A204.1 (cell line): ENCODE measurements around the gene RGS11.
"Not testable (repeated sequence)": the region's sequence is repeated elsewhere in the genome, so short reads cannot be mapped to it uniquely, and the experiment has no call there.

ENCODE experiments used
- FAIRE-seq: peaks from 2 replicates; lab custom pipeline; 2012; peaks lifted over from hg19 to GRCh38; lab: Jason Lieb, UNC

RGS11 gene

DNA sequence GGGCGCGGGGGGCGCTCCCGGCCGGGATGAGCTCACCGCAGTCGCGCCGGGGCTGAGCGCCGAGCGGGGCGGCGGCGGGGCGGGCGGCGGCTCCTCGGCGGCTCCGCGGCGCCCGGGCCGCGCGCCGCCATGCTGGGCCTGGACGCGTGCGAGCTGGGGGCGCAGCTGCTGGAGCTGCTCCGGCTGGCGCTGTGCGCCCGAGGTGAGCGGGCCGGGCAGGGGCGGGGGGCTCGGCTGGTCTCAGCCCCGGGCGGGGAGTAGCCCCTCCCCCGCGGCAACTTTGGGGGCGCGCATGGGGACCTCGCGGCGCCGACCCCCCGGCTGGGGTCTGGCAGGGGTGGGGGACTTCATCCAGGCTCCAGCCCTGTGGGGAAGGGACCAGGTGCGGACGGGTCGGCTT, 4.8 kb upstream of the RGS11 start, which contains the start of gene ARHGDIG:
Gene ARHGDIG (plus strand): TSS at position 40 of the 400 bp plus-strand sequence. CDS start 90 bp downstream, at position 130.
- FAIRE-seq, result no peak

DNA sequence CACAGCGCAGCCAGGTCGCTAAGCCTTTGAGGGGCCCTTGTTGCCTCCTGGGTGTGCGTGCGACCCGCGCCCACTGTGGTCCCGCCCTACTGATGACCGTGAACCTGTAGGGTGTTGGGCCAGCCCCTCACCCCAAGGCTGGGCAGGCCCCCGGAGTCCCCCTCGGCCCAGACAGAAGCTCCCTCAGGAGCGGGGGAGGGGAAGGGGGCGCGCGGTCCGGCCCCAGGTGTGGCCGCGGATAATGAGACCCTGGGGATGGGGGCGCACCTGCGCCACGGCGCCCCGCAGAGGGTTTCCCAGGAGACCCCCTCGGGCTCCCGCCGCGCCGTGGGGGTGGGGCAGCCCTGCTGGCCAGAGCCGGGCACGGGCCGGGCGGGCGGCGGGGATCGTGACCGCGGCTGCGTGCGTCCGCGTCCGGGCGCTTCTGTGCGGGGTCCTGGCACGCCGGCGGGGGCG, 4.3 kb upstream of the RGS11 start:
- FAIRE-seq, result no peak

DNA sequence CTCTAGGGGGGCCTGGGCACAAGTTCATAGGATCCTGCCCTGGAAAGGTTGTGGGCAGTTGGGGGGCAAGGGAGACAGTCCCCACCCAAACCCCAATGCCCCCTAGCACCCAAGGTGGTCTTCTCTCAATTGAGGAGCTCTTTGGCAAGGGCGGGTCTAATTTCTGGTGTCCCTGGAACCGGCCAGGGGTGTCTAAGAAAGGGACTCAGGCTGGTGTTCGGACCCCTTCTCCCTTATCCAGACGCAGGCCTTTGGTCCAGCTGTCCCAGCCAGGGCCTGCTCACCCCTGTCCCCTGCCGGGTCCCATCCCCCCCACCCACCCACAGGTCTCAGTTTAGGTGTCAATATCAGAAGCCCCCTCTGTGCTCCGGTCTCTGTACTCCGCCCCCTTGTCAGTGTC, 3.8 kb upstream of the RGS11 start:
- no peak for FAIRE-seq

DNA sequence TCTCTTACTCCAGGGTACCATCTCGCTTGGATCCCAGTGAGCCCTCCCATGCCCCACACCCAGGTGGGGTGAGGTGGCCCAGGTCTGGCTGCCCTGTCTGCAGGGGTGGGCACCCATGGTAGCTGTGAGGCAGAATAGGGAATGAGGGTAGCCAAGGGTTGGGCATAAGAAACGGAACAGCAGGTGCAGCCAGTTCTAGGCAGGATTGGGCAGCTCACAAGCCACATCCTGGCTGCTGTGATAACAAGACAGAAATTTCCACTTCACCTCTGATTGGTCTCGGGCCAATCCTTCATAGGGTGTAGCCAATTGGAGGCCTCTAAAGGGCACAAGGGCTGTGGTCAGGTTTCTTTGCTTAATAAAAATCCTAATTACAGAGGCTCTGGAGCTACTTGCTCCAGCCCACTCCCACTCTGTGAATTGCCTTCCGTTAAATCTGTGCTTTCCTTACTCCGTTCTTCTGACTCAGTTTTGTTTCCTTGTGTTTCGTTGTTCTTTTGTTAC, 3.2 kb upstream of the RGS11 start:
- FAIRE-seq, result no peak

DNA sequence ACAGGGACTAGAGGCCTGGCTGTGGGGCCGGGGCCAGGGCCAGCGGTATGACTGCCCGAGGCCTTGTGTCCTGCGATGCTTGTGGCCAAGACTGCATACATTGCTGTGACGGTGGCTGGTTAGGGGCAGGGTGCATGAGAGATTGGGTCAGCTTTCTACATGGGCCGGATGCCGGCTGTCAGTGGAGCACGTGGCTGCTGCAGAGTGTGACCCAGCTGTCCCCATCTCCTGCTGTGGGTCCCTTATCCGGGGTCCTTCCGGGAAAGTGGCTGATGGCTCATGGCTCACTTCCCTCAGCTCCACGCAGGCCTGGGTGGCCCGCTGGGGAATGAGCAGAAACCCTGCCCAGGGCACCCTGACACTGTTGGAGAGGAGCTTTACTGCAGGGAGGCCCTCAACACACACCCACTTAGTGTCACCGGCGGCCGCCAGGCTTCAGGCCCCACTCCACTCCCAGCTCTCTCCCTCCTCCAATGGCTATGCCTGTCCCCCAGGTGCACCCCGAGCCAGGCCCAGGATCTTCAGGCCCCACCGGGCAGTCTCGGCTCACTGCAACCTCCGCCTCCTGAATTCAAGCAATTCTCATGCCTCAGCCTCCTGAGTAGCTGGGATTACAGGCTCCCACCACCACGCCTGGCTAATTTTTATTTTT, 808 bp upstream of the RGS11 start:
- no peak for FAIRE-seq

DNA sequence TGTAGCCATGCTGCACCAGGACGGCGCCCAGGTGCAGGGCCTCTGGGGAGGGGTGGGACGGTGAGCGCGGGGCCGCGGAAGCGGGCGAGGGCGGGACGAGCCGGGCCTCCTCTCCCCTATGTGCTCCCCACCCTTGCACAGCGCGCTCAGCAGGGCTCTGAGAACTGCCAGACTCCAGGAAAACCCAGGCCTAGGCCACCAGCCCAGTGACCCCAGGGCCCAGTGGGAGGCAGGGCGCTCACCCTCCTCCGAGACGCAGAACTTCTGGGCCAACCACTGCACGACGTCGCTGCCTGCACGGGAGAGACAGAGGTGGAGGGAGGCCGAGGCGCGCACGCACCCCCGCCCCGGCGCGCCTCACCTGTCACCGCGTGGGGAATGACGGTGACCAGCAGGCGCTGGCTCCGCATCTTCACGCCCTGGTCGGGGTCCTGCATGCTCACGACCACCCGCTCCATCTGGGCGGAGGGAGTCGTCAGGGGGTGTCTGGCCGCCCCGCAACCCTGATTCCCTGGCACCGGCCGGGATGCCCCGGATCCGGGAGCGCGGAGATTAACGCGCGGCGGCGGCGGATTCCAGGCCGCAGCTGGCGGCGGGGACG, 603 bp downstream of the RGS11 start:
- no peak for FAIRE-seq

DNA sequence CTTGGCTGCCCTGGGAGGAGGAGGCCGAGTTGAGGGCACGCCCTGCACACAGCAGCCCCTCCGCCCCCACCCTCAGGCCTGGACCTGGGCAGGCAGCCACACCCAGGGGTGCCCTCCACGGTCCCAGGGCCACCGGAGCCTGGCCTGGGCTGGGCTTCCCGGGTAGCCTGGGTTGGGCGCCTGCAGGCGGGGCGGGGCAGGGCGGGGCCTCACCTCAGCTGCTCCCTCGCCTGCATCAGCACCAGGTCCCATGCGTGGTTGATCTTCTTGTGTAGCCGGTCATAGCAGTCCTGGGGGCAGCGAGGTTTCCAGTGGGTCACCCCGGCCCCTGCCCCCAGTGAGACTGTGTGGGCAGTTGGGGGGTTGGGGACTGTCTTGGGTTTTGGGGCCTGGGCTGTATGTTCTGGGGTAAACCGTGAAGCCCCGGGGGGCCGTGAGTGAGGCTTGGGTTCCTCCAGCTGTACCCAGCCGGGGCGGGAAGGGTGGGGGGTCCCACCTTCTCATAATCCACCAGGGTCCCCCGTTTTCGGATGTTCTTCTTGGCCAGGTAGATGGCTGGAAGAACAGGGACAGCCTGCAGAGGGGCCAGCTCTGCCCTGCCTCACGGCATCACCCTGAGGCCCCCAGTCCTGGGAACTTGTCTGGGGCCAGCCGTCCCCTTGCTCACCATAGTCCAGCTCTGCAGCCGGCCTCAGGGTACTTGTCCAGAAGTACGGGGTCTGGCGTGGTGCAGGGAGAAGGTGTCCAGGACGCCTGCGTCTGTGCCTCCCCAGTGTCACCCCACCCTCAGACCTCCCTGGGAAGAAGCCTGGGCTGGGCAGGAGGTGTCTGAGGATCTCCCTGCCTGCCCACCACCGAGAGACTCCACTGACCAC, 2.0 kb downstream of the RGS11 start:
- FAIRE-seq, result no peak

DNA sequence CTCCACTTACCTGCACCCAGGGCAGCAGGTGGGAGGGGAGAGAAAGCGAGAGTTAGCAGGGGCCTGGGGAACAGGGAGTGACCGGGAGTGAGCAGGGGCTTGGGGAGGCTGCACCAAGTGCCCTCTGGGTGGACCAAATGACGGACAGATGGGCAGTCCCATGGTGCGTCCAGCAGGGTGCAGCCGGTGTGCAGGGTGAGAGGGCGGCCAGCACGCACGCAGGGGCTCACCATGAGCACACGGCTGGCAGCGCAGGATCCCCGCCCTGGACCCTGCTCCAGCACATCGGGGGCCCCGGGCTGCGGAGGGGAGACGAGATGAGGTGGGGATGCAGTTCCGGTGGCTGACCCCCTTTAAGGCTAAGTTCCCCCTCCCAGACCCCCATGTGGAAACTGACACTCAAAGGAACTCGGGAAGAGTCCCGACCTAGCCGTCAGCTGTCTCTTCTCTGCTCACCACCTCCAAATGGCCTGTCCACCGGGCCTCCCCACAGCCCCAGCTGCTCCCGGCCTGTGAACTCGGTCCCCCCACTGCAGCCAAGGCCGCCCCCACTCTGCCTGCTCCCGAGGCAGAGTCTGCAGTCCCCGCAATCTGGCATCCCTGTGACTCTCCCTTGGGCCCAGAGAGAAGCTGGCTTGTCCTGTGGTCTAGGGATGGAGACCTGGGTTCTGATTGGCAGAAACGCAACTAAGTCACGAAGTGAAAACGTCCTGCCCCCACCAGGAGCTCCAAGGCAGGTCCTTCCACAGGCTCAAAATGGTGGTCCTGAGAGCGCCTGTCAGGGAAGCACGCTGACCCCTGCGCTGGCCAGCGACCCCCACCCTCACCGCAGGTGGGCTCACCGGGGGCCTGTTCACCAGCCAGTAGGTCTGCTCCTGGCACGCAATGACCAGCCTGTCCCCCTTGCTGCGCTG, 2.9 kb downstream of the RGS11 start:
- no peak for FAIRE-seq

DNA sequence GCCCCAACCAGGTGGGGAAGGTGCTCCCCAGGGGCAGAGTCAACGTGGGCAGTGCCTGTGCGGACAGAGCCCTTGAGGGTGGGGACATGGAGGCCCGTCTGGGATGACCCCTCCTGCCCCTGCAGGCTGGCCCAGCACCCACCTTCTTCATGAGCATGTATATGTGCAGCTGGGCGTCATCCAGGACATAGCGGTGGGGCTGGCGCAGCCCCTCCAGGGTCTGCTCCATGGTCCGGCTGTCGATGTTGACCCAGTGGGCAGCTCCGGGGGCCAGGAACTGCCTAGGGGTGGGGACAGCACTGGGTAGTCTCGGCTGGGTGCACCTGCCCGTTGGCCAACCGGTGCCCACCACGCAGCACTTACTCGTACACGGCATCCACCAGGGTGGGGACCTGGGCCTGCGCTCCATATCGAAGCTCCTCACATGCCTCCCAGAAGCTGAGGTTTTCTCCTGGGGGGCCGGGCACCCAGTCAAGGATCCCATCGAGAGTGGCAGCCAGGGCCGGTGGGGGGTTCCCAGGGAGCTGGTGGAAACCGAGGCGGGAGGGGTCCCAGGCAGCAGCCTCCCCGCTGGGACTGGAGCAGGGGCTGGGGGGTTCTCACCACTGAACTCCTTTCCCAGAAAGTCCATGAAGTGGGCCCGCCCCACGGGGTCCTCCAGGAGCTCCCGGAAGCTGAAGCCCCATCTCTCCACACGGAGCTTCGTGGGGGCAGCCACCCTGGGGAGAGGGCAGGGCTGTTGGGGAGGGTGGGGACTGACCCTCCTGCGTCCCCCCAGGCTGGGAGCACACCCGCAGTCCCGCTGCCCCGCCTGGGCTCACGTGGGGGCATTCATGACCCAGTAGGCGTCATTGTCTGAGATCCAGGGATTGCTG, 5.1 kb downstream of the RGS11 start:
- no peak for FAIRE-seq

DNA sequence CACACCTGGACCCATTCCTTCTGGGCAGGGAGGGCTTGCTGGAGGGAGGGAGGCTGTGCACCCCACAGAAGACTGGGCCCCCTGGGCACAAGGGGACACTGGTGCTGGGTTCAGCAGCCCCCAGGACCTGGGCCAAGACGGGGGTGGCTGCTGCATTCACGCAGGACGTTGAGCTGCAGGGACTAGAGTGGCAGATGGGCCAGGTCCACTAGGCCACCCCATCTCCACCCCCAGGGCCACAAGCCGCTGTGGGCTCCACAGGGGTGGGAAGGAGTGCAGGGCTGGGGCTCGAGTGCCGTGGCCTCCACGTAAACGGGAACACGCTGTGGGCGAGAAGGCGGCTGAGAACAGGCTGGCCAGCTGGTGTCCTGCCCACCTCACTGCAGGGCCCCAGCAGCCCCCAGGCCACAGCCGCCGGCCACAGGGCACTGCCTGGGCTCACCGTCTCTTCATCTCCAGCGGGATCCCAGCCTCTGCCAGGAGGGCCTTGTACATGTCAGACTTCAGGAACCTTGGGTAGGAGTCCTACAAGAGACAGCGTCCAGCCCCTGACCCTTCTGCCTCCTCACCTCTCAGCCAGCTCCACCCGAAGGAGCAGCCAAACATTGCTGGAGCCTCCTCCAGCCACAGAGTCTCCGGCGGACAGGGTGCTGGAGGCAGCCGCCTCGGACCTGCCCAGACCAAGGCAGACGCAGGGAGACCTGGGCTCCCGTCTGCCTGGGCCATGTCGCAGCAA, 6.5 kb downstream of the RGS11 start:
- no peak for FAIRE-seq

DNA sequence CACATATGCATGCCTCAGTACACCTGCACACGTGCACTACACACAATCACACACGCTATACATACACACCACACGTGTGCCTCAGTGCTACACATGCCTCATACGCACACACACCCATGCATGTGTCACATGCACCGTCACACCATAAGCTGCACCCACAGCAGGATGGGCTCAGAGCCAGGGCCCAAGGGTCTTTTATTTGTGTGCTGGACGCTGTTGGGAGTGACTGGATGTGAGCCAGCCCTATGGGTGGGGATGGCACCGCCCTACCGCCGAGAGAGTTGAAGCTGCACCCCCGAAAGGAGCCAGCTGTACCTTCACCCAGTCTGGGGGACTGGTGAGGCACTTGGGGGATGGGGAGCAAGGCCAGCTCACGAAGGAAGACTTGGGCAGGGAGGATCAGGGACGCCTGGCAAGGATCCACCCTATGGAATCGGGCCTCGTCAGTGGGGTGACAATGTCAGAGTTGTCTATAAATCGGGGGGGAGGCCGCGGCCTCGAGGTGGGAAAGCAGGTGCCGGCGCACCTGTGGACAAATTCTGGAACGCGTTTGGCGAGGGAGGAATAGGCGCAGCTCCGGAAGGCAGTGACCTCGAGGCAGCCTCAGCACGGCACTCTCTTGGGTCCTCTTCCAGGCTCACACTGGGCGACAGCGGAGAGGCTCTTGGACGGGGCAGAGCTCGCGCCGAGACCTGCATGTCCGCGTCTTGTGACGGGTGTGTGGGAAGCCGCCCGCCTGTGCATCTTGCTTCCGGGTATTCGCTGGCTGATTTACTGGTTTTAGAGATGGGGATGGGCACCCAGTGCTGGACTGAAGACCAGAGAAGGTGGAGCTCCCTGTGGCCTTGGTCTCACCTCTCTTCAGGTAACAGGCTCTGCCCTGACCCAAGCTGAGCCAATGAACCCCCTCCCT, 7.3 kb downstream of the RGS11 start:
- no peak for FAIRE-seq

DNA sequence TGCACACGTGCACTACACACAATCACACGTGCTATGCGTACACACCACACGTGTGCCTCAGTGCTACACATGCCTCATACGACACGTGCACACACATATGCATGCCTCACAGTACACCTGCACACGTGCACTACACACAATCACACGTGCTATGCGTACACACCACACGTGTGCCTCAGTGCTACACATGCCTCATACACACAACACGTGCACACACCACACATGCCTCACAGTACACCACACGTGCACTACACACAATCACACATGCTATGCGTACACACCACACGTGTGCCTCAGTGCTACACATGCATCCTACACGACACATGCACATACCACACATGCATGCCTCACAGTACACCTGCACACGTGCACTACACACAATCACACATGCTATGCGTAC, 8.2 kb downstream of the RGS11 start:
- FAIRE-seq, result not testable (repeated sequence)

DNA sequence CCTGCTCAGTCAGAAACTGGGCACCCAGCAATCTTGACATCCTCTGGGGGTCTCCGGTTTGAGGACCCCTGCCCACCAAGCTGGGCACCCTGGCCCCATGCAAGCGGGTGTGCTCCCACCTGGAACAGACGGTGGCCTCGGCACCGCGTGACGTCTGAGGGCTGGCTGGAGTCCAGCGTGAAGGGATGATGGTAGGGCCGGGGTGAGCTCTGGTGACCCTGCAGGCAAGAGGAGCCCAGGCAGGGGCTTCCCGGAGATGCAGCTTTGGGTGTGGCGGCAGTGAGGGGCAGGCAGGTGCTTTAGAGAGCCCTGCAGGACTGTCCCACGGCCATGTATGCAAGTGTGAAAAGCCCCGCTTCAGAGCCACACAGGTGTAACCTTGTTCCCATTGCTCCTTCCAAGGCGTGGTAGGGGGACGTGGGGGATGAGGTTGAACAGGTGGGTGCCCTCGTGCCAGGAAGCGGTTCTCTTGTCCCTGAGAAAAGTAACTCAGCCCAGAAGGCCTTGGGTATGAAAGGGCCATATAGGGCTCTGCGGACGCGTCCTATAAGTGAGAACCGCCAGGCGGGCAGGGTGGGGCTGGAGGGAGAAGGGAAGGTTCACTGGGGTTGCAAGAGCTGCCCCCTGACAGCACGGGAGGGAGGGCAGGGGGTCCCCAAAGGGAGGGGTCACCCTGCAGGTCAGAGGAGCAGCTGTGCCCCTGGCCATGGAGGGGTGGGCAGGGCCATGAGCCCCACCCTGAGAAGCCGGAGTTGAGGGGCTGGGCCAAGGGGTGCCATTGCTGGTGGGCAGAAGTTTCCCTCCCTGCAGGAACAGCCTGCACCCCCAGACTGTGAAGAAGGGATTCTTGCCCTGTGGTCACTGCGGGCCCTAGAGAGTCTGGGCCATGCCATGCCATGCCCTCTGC, 9.2 kb downstream of the RGS11 start:
- no peak for FAIRE-seq

DNA sequence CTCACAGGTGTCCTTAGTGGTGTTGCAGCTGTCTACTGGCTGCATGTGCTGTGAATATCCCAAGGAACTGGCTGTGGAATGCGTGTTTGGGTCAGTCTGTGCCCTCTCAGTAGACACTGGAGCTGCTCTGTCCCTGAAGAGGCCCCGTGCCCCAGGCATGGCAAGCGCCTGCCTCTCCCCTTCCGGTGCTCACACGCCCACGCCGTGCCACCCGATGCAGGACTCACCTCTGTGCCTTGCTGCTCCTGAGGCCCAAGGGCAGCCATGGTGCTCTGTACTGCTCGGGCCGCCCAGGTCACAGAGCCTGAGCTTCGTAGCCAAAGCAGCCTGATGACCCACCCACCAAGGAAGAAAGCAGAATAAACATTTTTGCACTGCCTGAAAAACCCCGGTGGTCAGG, 10.0 kb downstream of the RGS11 start:
- no peak for FAIRE-seq

DNA sequence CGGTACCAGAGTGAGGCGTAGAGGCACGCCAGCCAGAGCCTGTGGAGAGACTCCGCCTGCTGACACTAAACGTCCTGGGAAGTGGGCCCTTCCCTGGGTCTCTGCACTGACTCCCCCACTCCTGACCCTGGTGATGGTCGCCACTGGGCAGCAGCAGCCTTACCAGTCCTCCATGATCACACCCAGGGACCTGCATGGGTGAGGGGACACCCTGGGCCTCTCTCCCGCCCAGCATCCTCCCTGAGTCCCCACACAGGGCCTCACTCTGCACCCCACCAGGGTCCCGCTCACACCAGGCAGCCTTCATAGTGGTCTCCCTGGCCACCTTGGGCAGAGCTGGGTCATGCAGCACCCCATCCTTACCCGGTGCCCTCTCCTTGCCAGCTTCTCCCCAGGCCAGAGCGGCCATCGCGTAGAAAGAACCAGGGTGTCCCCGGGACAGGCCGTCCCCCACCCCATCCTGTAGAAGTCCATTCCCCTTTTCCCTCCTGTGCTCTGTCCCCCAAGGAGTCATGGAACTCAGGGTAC, 10.7 kb downstream of the RGS11 start:
- no peak for FAIRE-seq

DNA sequence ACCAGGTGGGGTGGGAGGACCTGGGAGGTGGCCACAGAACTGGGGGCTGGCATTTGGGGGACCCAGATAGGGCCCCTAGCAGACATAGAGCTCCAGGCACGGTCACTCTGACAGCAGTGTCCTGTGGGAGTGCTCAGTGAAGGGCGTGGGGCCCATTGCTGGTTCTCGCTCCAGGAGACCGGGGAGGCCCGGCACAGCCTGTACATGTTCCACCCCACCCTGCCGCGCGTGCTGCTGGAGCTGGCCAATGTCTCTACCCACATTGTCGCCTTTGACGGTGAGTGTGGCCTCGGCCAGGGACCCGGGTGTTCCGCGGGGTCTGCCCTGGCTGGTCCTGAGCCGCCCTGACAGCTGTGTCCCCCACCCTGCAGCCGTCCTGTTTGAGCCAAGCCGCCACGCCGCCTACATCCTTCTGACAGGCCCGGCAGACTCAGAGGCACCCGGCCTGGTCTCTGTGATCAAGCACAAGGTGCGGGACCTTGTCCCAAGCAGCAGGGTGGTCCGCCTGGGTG, 11.2 kb downstream of the RGS11 start:
- FAIRE-seq, result no peak

DNA sequence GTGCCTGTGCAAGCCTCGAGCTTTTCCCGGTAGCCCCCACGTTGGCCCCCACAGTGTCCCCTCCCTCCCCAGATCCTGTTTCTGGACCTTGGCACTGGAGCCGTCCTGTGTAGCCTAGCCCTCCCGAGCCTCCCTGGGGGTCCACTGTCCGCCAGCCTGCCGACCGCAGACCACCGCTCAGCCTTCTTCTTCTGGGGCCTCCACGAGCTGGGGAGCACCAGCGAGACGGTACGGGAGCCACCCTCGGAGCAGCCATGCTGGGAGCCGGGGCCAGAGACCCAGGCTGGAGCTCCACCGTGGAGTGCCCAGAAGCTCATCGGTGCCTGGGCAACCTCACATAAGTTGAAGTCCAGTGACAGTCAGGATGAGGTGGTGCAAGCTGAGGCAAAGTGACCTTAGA, 11.8 kb downstream of the RGS11 start:
- no peak for FAIRE-seq
